GM23248 (cell line): ENCODE results near the gene HBS1L.

ENCODE experiments used
- EZH2 ChIP-seq: fragments of 200-600 bp; sonication (generic); IDR thresholded peaks from 2 replicates; pipeline ENCODE4 v1.6.1; 2018; ENCODE audit warnings: antibody characterized with exemption, mild to moderate bottlenecking; ENCODE audit not compliant: insufficient read depth, poor library complexity, severe bottlenecking
- EZH2phosphoT487 ChIP-seq: fragments of 200-600 bp; sonication (generic); IDR thresholded peaks from 2 replicates; pipeline ENCODE4 v1.6.1; 2018; ENCODE audit warnings: antibody characterized with exemption, moderate library complexity, mild to moderate bottlenecking, low read depth; ENCODE audit not compliant: insufficient read depth

- TF ChIP-seq EZH2 = no peak
- TF ChIP-seq EZH2phosphoT487 = no peak
These were observed 104.1 kb downstream of the HBS1L start for GRCh38 chr6:134950482-134950881.
